Activated T-helper 9 cell treated with anti-CD3 and anti-CD28 coated beads, Interleukin-2, amount 50 U/mL, for 16 hours (primary cell): Measurements from ENCODE around the gene PLXNA4.

Source experiments
- DNase-seq: peaks from one replicate; pipeline ENCODE4 v3.0.0-alpha.2; 2020; ENCODE audit warnings: low read depth

Gene PLXNA4

DNA sequence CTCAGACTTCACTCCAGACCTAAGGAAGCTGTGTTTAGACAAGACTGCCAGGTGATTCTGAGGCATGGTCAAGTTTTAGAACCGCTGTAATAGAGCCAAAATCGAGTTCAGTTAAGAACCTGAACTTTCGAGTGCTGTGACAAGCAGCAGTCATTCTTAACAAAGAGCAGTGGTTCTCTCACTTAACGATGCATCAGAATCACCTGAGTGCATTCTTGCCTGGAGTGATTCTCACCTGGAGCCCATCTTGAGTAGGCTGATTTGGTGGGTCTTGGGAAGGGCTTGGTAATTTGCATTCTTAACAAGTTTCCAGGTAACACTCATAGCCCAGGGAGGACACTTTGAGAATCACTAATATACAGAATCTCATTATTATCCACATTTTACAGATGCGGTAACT is 44.7 kb downstream of the PLXNA4 start:
- no peak for DNase-seq

DNA sequence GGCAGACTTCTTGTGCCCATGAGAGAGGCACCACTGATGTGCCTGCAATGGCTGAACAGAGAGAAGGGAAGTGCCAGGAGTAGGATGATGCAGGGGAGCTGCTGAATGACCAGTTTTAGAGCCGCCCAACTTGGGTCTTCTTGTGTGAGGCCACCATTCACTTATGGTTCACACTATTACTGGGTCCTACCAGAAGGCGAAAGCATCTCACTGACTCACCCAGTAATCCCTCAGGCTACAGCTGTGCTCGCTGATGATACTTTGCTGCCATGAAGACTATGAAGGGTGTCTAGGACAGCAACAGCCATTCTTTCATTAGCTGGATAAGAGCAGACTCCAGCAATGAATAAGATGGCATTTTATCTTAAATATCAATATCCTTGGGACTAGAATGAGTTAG is 47.6 kb downstream of the PLXNA4 start:
- DNase-seq = no peak

DNA sequence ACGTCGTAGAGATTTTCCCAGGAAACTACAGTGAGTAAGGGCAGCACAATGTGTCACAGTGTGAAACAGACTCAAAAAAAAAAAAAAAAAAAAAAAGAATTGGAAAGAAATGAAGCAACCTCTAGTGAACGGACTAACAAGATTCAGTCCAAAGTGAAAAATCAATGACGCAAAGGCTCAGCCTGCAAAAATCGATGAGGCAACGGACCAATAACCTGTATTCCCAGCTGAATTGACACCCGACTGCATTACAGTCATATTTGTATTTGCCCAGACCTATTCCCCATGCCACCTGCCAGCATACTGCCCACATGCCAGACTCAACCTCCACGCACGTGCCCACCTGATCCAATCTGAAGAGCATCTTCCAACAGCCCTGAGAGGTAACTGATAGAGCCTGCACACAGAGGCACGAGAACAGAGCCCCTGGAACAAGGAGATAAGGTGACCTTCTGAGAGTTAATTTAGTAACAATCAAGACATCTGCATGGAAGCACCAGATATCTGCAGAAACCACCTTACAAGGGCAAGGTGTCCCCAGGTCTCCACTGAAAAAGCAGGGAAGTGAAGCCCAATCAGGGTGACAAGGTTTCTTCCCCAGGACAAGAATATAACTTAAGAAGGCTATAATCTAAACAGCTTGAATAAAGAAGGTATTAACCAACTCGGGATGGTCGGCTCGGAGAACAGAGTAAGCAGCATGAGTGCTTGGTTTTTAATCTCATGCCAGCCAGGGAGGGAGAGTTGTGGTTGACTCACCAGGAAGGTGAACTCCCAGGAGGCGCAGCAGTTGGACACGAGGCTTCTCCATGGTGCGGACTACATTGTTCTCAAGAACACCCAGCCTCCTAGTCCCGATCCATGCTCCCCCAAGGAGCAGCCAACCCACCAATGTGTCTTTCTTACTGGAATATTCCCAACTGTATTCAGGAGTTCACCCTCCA is 48.5 kb downstream of the PLXNA4 start:
- DNase-seq = no peak

DNA sequence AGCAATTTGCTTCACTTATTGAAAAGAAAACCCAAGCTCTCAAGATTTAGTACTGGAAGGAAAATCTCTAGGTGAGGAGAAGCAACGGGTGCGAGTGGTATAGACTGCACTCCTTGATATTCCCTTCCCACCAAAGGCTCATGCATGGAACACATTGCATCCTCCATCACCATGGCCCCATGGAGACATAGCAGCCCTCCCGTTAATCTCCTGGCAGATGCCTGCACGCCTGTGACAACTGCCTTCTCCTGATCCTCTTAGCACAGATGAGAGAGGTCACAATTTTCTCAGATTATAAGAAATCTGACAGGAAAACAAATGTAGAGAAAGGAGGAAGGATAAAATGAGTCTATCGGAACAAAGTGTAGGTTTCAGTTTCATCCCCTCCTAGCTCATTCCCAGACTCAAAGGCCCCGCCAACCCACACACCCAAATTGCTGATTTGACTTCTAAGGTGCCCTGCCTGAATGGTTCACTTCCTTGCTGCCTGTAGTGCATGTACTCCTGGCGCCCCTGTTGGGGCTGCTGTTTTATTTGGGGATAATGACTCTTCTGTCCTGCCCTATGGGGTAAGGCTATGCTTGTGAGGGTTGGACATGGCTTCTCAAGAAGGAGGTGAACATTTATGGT is 50.0 kb downstream of the PLXNA4 start:
- DNase-seq = no peak

DNA sequence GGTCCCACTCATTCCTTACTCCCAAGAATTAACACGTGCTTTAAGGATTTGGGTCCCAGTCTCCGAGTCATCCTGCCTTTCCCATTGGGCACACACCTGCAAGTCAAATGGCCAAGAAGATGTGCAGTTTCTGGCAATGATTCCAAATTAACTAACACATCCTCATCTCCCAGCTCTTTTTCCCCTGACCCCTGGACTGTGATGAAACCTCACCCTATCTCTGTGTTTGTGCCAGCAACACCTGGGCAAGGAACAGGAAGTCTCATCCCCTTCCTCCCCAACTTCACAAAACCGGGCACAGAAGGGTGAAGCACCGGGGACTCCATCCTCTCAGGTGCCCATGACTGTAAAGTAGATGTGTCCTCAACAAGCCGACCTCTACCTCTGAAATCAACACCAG is 54.8 kb downstream of the PLXNA4 start:
- no peak for DNase-seq

DNA sequence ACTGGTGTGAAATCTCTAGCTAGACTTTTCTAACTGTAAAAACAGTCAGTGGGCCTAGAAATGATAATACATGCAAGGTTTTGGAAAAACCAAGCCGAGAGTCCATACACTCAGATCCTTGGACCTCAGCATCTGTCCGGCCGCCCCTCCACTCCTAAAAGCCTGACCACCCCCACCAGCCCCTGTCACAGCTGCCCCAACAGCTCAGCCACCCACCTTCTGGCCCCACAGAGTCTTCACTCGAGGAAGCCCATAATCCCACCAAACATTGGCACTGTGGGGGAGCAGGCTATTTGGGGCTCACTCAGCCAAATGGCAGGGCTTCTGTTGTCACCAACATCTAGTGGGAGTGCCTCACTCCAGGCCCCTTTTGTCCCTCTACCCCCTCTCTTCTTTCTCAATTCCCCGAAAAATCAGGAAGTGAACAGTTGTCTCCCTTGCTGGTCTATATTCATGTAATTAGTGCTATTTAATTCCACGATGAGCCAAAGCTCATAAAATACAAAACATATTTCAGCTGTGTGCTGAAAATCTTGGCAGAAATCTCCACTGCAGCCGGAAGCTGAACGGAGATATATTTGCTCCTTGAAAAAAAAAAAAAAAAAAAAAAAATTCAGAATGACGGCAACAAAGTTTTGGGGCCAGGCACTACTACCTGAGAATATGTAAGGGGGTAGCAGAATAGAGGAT is 55.5 kb downstream of the PLXNA4 start:
- no peak for DNase-seq

DNA sequence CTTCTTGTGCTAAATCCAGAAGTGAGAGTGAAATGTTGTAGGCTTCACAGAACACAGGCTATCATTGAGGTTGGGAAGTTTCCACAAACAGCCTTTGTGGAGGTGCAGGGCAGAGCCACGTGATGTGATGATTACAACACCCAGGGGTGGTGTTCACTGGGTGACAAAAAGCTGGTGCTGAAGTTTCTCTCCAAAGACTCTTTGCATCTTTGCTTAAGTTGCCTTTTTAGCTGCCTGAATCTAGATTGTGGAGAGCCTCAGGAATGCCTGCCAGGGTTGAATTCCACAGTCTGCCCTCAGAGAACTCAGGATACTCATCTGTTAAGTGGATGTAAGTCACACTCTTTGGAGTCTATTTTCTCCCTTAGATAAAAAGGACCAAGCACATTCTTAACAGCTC is 56.3 kb downstream of the PLXNA4 start:
- no peak for DNase-seq

DNA sequence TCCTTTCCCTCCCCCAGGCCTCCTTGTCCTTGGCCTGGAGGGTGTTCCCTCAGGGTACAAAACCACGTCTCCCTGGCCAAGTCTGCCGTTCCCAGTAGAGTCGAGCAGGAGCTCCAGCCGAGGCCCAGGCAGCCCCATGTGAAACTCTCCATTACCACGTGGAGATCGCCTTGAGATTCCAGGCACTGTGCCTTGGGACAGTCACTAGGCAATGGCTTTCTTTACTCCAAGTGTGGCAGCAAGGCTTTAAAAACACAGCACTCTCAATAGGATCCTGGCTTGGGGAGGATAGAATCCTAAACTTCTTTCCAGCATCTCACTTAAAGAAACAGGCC is 57.5 kb downstream of the PLXNA4 start:
- DNase-seq = no peak

DNA sequence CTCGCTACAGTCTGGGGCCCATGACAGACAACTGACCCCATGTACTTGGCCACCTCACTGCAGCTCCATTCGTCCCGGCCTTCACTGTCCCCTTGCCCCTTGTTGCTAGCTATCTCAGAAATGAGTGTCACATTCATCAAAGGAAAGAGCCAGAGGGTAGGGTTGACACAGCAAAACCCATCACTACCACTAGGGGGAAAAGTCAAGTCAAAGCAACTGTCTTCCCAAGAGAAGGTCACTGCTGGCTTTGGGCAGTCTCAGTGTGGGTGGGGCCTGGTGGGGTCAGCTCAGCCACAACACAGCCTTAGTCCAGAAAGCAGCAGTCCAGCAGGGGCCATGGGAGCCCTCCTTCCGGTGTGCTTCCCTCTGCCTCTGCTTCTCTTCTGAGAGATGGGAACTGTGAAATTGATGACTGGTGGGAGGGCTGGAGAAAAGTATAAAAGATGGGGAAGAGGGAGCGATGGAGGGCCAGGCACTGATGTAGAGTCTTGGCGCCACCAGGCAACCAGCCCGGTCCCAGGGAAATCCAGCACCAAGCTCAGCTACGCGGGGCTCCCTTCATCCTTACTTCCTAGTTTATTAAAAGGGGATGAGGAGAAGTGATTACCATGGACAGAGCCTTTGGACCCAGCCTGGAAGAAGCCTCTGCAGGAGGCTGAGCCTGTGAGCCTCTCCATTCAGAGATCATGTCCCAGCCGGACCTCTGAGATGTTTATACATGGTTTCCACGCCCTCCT is 58.0 kb downstream of the PLXNA4 start:
- no peak for DNase-seq

DNA sequence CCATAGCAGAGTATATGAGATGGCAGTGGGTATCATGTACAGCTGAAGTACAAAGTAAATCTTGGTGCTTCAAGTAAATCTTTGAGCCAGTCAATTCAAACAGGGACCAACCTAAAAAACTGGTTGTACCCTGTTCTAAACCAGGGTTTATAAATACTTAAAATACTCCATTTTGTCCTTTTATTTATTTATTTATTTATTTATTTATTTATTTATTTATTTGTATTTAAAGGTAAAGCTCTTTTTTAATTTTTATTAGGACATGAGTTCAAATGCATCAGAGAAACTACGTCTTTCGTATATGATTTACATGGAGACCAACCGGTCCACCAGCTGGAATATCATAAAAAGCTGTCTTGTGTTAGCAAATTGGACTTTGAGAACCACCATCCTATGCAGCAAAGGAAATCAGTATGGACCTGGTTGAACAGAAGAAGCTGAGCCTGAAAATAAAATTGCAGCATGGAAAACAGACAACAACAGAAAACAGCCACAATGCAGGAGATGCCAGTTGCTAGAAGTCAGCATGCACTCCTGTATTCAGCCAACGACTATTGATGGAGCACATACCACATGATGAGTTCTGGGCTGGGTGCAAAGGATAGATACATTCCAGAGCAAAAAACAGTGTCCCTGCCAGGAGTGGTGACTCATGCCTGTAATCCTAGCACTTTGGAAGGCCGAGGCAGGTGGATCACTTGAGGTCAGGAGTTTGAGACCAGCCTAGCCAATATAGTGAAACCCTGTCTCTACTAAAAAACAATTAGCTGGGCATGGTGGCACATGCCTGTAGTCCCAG is 60.0 kb downstream of the PLXNA4 start:
- DNase-seq = no peak

DNA sequence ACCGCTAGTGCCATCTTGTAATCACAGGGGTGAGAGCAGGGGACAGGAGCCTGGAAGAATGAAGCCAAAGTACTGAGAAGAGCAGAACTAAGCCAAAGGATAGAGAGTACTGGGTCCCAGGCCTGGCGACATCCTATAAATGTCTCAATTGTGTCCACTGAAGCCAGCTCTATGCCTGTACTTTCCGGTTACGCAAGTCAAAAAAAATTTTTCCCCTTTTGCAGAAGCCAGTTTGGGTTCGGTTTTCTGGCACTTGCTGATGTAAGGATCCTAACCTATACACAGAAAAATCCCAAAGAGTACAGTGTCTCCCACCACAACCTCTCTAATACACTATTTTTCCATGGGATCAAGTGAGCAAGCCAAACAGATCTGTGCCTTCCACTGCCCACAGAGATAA is 61.1 kb downstream of the PLXNA4 start:
- DNase-seq = no peak

DNA sequence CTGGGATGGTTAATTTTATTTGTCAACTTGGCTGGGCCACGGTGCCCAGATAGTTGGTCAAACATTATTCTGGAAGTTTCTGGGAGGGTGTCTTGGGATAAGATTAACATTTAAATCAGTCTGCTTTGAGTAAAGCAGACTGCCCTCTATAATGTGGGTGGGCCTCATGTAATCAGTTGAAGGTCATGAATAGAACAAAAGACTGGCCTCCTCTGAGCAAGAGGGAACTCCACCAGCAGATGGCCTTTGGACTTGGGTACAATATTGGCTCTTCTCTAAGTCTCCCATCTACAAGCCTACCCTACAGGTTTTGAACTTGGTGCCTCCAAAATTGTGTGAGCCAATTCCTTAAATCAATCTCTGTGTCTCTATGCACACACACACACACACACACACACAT is 61.8 kb downstream of the PLXNA4 start:
- DNase-seq = no peak

DNA sequence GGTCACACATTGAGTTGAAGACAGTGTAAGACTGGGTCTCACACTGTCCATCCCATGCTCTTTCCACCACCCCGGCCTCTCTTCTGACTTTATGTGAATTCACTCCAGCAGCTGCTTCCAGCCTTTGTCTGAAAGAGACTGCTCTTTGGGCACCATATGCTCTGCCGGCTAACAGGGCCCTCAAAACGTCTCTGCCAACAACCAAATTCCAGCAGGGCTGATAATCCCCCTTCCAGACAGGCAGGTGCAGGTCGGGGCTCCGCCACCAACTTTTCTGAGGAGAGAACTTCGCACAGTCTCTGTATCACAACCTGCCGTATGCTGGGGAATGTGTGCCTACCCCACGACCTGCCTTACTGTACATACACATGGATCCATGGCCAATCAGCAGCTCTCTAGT is 64.3 kb downstream of the PLXNA4 start:
- DNase-seq = no peak

DNA sequence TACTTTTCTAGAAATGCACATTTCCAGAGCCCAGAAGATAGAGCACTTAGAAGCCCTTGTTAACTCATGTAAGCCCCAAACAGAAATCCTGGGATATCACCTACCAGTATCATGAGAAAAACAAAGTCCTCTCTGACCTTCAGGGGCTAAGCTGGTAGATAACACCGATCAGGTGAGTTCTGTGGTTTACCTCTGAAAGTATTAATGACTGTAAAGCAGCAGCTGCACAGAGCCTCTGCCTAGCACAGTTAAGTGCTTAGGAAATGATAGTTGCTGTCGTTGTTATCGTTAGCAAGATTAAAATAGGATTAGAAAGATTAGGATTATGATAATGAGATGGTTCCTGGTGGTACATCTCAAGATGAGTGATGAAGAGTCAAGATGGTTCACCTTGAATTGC is 64.9 kb downstream of the PLXNA4 start:
- no peak for DNase-seq

DNA sequence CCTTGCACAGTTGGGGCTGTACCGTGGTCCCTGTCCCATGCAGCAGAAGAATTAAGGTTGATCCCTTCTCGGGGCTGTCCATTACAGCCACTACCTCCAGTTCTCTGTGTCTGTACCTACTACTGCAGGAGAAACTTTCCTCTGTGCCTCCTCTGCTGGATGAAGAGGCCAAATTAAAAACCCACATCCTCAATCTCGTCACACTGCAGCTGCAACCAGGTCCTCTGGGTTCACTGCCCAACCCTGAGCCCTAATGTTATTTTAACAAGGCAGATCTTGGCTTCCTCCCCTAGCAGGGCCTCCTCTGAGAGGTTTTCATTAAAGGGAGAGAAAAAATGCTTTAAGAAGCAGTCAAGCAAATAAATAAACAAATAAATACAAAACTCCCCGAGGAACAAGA is 66.6 kb downstream of the PLXNA4 start:
- DNase-seq = no peak

DNA sequence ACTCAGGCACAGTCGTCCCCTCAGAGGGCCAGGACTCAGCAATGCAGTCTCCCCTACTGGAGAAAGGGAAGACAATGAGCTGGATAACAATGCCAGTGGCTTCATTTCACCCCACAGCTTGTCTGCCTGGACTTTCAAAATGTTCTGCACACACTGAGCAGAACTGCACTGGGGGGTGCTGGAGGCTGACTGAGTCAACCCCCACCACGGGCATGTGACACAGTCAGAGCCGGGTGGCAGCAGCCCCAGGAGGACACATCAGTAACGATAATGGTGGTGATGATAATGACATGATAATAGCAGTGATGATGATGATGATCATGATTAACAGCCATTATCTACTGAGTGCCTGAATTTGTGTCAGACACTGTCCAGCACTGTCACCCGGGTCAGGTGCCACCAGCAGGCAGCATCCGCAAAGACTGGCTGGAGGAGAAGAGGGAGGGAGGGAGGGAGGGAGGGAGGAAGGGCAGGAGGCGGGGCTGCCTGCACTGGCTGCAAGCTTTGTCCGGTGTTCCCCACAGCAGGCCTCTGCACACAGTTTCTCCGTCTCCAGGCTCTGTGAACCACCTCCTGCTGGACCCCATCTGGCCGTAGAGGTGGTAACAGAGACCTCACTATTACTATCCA is 67.4 kb downstream of the PLXNA4 start:
- DNase-seq = no peak

DNA sequence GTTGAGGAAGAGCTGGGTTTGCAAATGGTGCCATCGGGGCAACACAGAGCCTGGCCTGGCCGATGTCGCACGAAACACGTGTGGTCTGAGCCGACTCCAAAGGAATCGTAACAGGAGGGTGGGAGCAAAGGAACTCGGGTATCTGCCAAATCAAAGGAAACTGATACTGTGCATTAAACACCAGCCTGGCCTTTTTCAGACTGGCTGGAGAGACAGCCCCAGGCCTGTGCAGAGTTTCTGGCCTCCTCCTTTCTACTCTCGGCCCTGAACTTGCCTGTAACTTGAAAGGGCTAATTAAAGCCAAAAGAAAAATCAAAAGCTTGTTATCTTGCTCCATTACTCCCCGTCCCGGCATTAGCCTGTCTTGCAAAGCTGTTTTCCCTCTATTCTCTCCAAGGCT is 71.4 kb downstream of the PLXNA4 start:
- no peak for DNase-seq

DNA sequence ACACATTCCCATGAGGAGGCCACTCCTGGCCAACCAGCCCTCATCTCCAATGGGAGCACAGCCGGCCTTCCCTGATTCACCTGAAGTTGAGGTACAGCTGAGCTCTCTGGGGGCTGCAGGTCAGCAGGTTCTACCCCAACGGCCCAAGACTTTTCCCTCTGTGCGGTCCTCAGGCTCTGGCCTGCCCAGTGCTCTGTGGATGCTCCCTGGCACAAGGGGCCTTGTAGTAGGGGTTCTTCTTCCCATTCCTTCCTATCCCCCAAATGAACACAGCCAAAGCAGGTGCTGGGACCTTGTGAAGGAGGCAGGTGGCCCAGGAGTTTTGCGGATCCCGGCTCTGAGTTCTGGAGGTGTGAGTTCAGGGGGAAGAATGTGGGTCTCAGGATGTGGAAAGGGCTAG is 72.2 kb downstream of the PLXNA4 start:
- no peak for DNase-seq

DNA sequence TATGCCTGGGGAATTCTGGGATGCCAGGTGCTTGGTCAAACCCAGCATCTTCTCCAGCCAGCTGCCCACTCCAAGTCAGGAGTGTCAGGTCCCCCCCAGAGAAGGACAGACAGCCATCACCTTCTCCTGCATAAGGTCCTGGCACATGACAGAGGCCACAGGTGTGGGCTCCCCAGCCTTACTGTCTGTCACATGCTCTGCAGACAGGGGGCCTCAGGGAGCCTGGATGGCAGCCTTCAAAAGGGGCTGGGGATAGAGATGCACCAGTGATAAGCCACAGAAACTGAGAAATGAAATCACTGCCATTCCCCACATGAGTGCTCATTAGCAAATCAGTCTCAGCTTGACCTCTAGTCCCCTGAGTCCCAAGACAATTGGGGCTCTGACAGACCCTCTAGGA is 72.9 kb downstream of the PLXNA4 start:
- no peak for DNase-seq

DNA sequence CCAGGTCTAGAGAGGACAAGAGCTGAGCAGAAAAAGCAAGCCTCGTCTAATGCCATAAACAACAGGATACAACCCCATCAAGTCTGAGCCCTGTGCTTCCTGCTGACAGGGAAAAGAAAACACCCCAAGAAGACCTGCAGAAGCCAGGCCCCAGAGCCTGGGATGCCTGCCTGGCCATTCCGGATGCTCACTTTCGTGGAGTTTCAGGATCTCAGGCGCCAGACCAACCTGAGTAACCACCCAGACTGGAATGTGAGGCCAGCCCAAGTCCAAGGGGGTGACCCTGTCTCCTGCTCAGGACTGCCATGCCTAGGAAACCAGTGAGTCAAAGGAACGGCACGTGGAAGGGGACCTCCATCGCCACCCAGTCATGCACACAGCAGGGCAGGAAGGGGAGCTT is 74.3 kb downstream of the PLXNA4 start:
- DNase-seq = no peak

DNA sequence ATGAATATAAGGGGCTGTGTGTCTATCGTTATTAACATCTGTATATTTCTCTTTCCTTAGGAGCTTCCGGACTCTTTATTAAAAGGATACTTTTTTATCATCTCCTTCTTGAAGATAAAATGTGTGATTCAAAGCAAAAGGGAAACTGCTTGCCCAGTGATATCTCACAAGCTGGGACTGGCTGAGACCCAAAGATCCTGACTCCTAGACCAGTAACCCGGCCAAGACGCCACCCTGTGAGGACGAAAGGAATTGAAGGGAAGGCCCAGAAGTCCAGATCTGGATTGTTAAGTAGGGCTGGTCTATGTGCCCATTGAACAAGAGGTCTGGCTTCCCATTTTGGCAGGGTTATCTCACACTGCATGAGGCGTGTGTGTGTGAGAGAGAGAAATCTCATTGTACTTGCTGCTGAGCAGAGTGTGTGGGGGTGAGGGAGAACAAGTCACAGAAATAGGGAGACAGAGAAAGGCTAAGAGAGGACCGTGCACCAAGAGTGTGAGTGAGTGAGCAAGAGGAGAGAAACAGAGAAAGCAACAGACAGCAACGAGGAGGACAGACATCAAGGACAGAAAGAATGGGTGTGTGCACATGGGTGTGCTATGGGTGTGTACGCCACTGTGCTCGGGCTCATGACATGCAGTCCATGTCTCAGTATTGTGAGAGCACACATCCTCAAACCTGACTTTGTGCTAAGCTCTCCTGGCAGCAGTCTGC is 75.4 kb downstream of the PLXNA4 start:
- DNase-seq = no peak
